ENCODE results near the gene PUS10.
"Not testable (repeated sequence)": the region's sequence is repeated elsewhere in the genome, so short reads cannot be mapped to it uniquely, and the experiment has no call there.

PUS10 gene

DNA sequence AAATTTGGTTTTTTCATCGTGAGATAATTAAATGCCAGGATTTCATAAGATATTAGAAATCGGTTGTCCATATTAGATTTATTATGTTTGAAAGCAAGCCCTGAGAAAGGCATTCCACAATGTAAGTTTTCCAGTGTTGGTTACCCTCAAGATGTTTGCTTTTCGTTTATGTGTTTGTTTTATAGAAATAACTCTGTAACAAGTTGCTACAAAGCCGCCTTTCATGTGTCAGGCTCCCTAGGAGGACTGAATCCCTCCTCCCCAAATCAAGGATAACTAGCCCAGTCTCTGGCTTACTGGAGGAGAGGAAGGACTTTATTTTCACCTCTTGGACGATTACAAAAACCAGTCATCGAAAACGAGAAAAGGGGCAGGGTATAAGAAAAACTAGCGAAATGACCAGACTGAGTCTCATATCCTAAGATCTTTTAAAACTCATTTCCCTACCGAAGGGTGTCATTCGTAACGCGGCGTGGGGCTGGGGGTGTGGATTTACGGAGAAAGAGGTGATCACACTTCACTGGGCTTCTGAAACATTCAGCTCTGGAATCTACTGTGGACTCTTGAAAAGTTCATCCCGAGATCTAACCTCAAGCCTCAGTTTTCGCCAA, 1.6 kb downstream of the PUS10 start:
- DNase-seq (ENCODE audit: low read depth) = no peak

DNA sequence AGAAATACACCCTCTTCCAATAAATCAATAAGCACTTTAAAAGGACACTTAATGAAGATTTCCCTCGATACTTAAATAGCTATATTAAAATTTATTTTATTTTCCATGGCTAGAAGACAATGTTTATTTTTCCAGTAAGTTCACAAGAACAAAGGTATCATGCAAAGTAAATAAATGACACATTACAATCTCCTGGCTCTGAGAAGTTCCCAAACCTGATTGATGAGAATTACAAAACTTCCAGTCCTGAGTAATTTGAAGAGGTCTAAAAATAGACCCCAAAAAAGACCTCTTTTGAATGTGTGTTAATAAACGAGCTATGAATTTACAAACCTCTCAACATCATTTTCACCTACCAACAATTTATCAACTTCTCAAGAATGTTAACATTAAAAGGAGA, 2.1 kb downstream of the PUS10 start:
- no peak for DNase-seq (ENCODE audit: low read depth)
- peak overlapping the region; percentile 89 for H3K4me3 ChIP-seq (ENCODE audit: low read depth, low read length)
- TF ChIP-seq MYC (IDR thresholded peaks at IDR 0.05; ENCODE audit: low read depth, low read length) = no peak
- no peak for TF ChIP-seq CTCF (IDR thresholded peaks at IDR 0.05; ENCODE audit: low read depth, low read length)
- no peak for TF ChIP-seq POLR2A (IDR thresholded peaks at IDR 0.05; ENCODE audit: extremely low read depth, insufficient read length)
- TF ChIP-seq, protein P1, sequence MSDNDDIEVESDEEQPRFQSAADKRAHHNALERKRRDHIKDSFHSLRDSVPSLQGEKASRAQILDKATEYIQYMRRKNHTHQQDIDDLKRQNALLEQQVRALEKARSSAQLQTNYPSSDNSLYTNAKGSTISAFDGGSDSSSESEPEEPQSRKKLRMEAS (IDR thresholded peaks at IDR 0.05; ENCODE audit: low read depth, low read length) = no peak

More for the DNA sequence above, 1.6 kb downstream of the PUS10 start:
- H3K4me3 ChIP-seq (ENCODE audit: low read depth, low read length) = peak overlapping the region; percentile 89
- TF ChIP-seq MYC (IDR thresholded peaks at IDR 0.05; ENCODE audit: low read depth, low read length) (no peak), POLR2A (IDR thresholded peaks at IDR 0.05; ENCODE audit: extremely low read depth, insufficient read length) (no peak), CTCF (IDR thresholded peaks at IDR 0.05; ENCODE audit: low read depth, low read length) (no peak)
- TF ChIP-seq, protein P1 (IDR thresholded peaks at IDR 0.05; ENCODE audit: low read depth, low read length) = no peak

DNA sequence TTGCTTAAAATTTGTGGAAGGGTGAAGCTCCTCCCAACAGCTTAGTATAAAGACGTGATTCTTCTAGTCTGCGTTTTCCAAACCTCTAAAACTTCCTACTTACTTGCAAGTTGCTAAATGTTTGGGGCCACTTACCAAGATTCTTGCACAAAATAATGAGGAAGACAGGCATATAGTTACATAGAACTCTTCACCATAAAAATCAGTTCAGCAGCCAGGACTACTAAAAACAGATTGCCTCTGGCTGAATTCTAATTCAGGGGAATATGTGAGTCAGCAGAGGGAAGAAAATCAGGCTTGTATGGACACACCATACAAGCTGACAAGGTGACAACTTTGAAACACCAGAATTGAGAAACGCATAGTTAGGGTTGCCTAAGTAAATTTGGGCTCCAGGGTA, 3.3 kb downstream of the PUS10 start:
- no peak for TF ChIP-seq MYC (IDR thresholded peaks at IDR 0.05; ENCODE audit: low read depth, low read length)
- TF ChIP-seq, protein P1 (IDR thresholded peaks at IDR 0.05; ENCODE audit: low read depth, low read length) = no peak
- no peak for TF ChIP-seq POLR2A (IDR thresholded peaks at IDR 0.05; ENCODE audit: extremely low read depth, insufficient read length)
- no peak for TF ChIP-seq CTCF (IDR thresholded peaks at IDR 0.05; ENCODE audit: low read depth, low read length)
- DNase-seq (ENCODE audit: low read depth) = no peak
- no peak overlapping the region for H3K4me3 ChIP-seq (ENCODE audit: low read depth, low read length)

DNA sequence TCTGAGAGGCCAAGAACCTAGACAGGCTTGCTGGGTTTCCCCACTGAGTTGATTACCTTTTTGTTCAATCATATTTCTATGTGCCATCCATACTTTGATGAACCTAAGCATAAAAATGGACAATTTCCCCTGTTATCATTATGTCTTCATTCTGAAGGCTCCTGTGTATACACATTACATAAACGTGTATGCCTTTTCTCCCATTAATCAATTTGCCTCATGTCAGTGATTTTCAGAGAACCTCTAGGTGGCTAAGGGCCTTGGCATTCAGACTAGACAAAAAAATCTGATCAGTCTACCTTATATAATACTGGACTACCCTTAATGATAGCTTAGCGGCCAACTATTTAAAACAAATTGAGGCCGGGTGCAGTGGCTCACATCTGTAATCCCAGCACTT, 4.7 kb downstream of the PUS10 start:
- TF ChIP-seq, protein P1 (IDR thresholded peaks at IDR 0.05; ENCODE audit: low read depth, low read length) = no peak
- TF ChIP-seq POLR2A (IDR thresholded peaks at IDR 0.05; ENCODE audit: extremely low read depth, insufficient read length) (no peak), CTCF (IDR thresholded peaks at IDR 0.05; ENCODE audit: low read depth, low read length) (no peak), MYC (IDR thresholded peaks at IDR 0.05; ENCODE audit: low read depth, low read length) (no peak)
- DNase-seq (ENCODE audit: low read depth) = no peak
- H3K4me3 ChIP-seq (ENCODE audit: low read depth, low read length) = no peak overlapping the region

- not testable (repeated sequence) for H3K4me3 ChIP-seq (ENCODE audit: low read depth, low read length)
- DNase-seq (ENCODE audit: low read depth) = peak; percentile 83
Measured at GRCh38 chr2:61012303-61012702, 5.8 kb downstream of the PUS10 start.

GRCh38 chr2:61011678-61012077, 6.4 kb downstream of the PUS10 start:
- TF ChIP-seq, protein P1 (IDR thresholded peaks at IDR 0.05; ENCODE audit: low read depth, low read length) = no peak
- TF ChIP-seq POLR2A (IDR thresholded peaks at IDR 0.05; ENCODE audit: extremely low read depth, insufficient read length) (no peak), MYC (IDR thresholded peaks at IDR 0.05; ENCODE audit: low read depth, low read length) (no peak), CTCF (IDR thresholded peaks at IDR 0.05; ENCODE audit: low read depth, low read length) (no peak)
- peak; percentile 27 for DNase-seq (ENCODE audit: low read depth)

More at GRCh38 chr2:61011678-61012077, 6.4 kb downstream of the PUS10 start:
- no peak overlapping the region for H3K4me3 ChIP-seq (ENCODE audit: low read depth, low read length)

Data from NB4 (cell line).